GM12878 (cell line): ENCODE measurements around the gene ZNF629.

ENCODE experiments used
- IKZF1 ChIP-seq: fragments of 450-650 bp; conservative IDR thresholded peaks from 2 replicates; pipeline ENCODE4 v1.6.1; 2017; ENCODE audit warnings: antibody characterized with exemption, mild to moderate bottlenecking
- KDM1A ChIP-seq: fragments of 200-600 bp; sonication (generic); IDR thresholded peaks from 2 replicates; pipeline ENCODE4 v1.6.1; 2016; ENCODE audit warnings: borderline replicate concordance
- REST ChIP-seq: IDR thresholded peaks from 2 replicates; pipeline ENCODE4 v1.6.1; 2012; ENCODE audit warnings: mild to moderate bottlenecking, low read depth, low read length
- SUPT20H ChIP-seq: IDR thresholded peaks from 2 replicates; pipeline ENCODE4 v1.6.1; 2011; ENCODE audit warnings: low read depth, mild to moderate bottlenecking, low read length, moderate library complexity, borderline replicate concordance; ENCODE audit not compliant: control insufficient read depth

DNA sequence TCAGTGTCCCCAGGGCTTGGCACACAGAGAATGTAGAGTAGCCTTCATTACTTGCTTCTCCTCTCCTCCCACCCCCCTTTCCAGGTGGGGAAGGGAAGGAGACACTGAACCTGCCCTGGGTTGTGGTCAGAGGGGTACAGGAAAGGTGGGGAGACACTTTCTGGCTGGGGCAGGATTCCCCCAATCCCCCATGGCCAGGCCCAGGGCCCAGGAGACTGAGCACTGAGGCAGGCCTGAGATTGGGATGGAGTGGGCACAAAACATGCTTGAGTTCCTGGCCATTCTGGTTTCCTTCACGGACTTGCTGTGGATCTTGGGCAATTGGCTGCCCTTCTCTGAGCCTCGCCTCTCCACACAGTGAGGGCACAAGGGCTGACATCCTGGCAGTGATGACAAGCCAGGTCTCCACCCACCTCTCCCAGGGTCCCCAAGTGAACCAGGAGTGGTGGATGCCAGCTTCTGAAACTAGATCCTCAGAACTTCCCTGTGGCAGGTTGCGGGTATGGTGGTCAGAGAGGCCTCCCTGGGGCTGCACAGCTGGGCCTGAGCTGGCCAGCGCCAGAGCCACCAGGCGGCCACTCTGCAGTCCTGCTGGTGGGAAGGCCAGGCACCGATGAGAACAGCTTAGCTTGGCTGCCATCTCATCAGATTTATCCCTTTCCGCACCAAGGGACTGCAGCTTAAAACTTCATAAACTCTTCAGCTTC, 9.3 kb downstream of the ZNF629 start:
- TF ChIP-seq KDM1A (no peak), SUPT20H (no peak), IKZF1 (no peak), REST (no peak)
